Lower leg skin (tissue), 4 donors: Measurements from ENCODE around the gene RGS7BP. TPM values are rescaled to one million over a fixed set of nuclear protein-coding genes. Genes with fewer than 3 reads are reported as not detected.

Experiments
- DNase-seq, 2 donors: peaks; one replicate each; pipeline ENCODE4 v3.0.0-alpha.2; 2019; ENCODE audit warnings: low spot score in 2 of 2
- H3K4me3 ChIP-seq: fragments of 200-600 bp; sonication (generic); 2 replicates; pipeline ENCODE4 v1.5.1; 2017; ENCODE audit warnings: mild to moderate bottlenecking, low read depth; ENCODE audit not compliant: poor library complexity, severe bottlenecking
- POLR2A ChIP-seq, 2 donors: fragments of 450-650 bp; IDR thresholded peaks; one replicate each; pipeline ENCODE4 v1.6.1; 2016 to 2017; ENCODE audit warnings: antibody characterized with exemption in 2 of 2, mild to moderate bottlenecking in 1 of 2, moderate library complexity in 1 of 2
- WGBS, 2 donors: methylation state at CpG; one replicate each; pipeline ENCODE4 v1.1.5; 2018; 5-methylcytosine and 5-hydroxymethylcytosine counted together
- intact Hi-C: fragments of 100-400 bp; cut with DNase I; formaldehyde crosslinking; loops from one replicate; pipeline ENCODE4 v1.15.0; 2023; ENCODE audit warnings: low total_unique reads
- total RNA-seq, 4 donors: library from RNA; depleted of rRNA; stranded (reverse); fragments of >200 nt; gene quantifications; one replicate each; pipeline ENCODE4 v1.1.0, GENCODE V29; 2016
- TF ChIP-seq, protein P1 (sequence below), 3 donors: fragments of 450-650 bp; IDR thresholded peaks; one replicate each; pipeline ENCODE4 v1.5.1; 2016; ENCODE audit warnings: antibody characterized with exemption in 3 of 3, mild to moderate bottlenecking in 3 of 3, moderate library complexity in 2 of 3

The RGS7BP gene
- total RNA-seq, 4 donors from 2014 or later, result 0.08 to 1.7 TPM; not detected in 2

DNA sequence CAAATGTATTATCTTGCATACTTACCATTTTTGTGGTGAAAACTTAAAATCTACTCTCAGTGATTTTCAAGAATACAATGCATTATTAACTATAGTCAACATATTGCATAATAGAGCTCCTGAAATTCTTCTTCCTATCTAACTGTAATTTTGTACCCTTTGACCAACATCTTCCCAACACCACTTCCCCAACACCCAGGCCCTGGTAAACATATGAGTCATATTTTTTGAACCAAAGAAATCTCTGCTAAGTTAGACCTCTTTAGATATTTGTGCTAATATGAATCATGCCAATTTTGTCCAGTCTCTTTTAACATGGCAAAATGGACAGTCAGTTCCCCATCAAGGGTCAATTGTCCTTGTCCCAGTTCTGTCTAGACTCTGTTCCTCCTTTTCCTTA lies 18.5 kb upstream of the RGS7BP start:
- no peak for DNase-seq
- intact Hi-C loops, result no loop called here
- no peak overlapping the region for H3K4me3 ChIP-seq
- TF ChIP-seq, protein P1, sequence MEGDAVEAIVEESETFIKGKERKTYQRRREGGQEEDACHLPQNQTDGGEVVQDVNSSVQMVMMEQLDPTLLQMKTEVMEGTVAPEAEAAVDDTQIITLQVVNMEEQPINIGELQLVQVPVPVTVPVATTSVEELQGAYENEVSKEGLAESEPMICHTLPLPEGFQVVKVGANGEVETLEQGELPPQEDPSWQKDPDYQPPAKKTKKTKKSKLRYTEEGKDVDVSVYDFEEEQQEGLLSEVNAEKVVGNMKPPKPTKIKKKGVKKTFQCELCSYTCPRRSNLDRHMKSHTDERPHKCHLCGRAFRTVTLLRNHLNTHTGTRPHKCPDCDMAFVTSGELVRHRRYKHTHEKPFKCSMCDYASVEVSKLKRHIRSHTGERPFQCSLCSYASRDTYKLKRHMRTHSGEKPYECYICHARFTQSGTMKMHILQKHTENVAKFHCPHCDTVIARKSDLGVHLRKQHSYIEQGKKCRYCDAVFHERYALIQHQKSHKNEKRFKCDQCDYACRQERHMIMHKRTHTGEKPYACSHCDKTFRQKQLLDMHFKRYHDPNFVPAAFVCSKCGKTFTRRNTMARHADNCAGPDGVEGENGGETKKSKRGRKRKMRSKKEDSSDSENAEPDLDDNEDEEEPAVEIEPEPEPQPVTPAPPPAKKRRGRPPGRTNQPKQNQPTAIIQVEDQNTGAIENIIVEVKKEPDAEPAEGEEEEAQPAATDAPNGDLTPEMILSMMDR (IDR thresholded peaks at IDR 0.05), result no peak
- TF ChIP-seq POLR2A (IDR thresholded peaks at IDR 0.05), result no peak

DNA sequence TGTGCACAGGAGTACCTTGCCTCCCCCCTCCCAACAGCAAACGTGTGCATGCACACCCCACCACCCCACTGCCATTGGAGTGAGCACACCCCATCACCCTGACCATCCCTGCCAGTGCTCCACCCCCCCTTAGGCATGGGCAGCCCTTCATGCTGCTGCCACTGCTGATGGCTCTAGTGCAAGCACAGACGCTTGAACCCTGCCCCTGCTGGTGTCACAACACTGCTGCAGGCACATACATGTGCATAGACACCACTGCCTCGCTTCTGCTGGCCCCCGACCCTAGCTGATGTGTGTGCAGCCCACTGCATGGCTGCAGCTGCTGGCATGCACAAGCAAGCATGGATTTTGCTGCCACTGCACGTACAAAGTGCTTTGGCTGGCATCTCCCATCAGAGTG lies 16.0 kb upstream of the RGS7BP start:
- H3K4me3 ChIP-seq, result no peak overlapping the region
- no peak for TF ChIP-seq POLR2A (IDR thresholded peaks at IDR 0.05)
- TF ChIP-seq, protein P1 (IDR thresholded peaks at IDR 0.05), result no peak
- WGBS, 2 donors, result 45 to 62% methylated on average over 5 of the region's 5 CpGs
- intact Hi-C loops, result no loop called here
- no peak for DNase-seq

GRCh38 chr5:64497386-64497785 lies 8.4 kb upstream of the RGS7BP start:
- 44% methylated on average over 2 of the region's 2 CpGs for WGBS, 2 donors
- DNase-seq, result no peak
- H3K4me3 ChIP-seq, result no peak overlapping the region
- TF ChIP-seq POLR2A (IDR thresholded peaks at IDR 0.05), result no peak
- TF ChIP-seq, protein P1 (IDR thresholded peaks at IDR 0.05), result no peak
- intact Hi-C loops, result no loop called here

DNA sequence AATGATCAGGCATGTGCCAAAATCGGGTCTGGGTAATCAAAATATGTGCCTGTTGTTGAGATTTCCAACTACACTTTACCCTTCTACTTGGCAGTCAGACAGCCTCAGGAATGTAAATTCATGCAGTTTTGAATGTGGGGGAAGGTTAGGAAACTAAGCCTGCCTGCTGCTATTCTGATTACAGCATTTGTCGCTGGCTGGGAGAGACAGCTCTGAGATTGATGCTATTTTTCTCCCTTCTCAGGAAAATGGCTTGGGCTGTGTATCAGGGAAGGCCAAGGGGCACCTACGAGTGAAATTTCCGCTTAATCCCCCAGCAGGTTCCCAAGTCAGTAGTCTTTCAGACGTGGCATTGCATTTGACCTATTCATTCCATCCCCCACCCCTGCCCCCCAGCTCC lies 3.6 kb upstream of the RGS7BP start:
- no peak for DNase-seq
- intact Hi-C loops, result no loop called here
- TF ChIP-seq POLR2A (IDR thresholded peaks at IDR 0.05), result no peak
- TF ChIP-seq, protein P1 (IDR thresholded peaks at IDR 0.05), result no peak
- H3K4me3 ChIP-seq, result no peak overlapping the region
- 35 to 39% methylated on average over 5 of the region's 5 CpGs for WGBS, 2 donors

GRCh38 chr5:64506567-64507263 lies 900 bp downstream of the RGS7BP start:
- peak overlapping the region; percentile 4 for H3K4me3 ChIP-seq
- WGBS, 2 donors, result 2 to 3% methylated on average over 33 to 39 of the region's 39 CpGs
- TF ChIP-seq, protein P1 (IDR thresholded peaks at IDR 0.05), result no peak
- TF ChIP-seq POLR2A (IDR thresholded peaks at IDR 0.05), result no peak
- intact Hi-C loops, result no loop called here
- no peak for DNase-seq

DNA sequence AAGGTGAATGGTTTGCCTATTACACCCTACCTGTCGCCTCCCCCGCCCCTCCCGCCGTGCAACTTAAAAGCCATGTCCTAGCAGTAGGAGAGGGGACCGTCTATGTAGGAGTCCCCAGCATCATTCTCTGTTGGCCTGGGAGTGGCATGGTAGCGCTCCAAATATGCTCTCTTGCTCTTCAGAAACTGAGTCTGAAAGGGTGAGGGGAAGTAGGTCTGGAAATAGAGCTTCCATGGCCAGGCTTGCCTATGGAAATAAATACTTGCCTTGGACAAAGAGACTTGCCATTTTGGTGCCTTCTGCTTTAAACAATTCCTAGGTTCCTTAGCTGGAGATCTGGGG lies 1.4 kb downstream of the RGS7BP start:
- WGBS, 2 donors, result 14 to 30% methylated on average over 6 of the region's 6 CpGs
- intact Hi-C loops, result no loop called here
- DNase-seq, result no peak
- H3K4me3 ChIP-seq, result no peak overlapping the region
- TF ChIP-seq POLR2A (IDR thresholded peaks at IDR 0.05), result no peak
- TF ChIP-seq, protein P1 (IDR thresholded peaks at IDR 0.05), result no peak
